H1 (cell line): Measurements from ENCODE around the gene PSME3. TPM values are rescaled to one million over a fixed set of nuclear protein-coding genes. Genes with fewer than 3 reads are reported as not detected.

ENCODE experiments used
- BCL11A ChIP-seq, 2 experiments: IDR thresholded peaks; one replicate each; pipeline ENCODE4 v1.6.1; 2011; ENCODE audit warnings: low read depth in 2 of 2, low read length in 2 of 2, mild to moderate bottlenecking in 2 of 2
- CBX5 ChIP-seq: fragments of 300-800, 300-1000 bp; sonication (generic); IDR thresholded peaks from 2 replicates; pipeline ENCODE4 v1.7.1; 2016; ENCODE audit warnings: antibody characterized with exemption, low read length, low read depth
- CTBP2 ChIP-seq: IDR thresholded peaks from 2 replicates; pipeline ENCODE4 v1.7.0; 2011; ENCODE audit warnings: borderline replicate concordance, mild to moderate bottlenecking, moderate library complexity, mixed read lengths, low read length; ENCODE audit not compliant: insufficient read depth, insufficient read length
- KDM4A ChIP-seq: IDR thresholded peaks from one replicate; pipeline ENCODE4 v1.7.1; 2012; ENCODE audit warnings: low read depth, mild to moderate bottlenecking, moderate library complexity, low read length, inconsistent platforms; ENCODE audit not compliant: severe bottlenecking
- SAP30 ChIP-seq: fragments of 300-600 bp; sonication (generic); IDR thresholded peaks from 2 replicates; pipeline ENCODE4 v1.7.1; 2012; ENCODE audit warnings: low read length, moderate library complexity, mild to moderate bottlenecking, inconsistent platforms; ENCODE audit not compliant: insufficient read depth, insufficient replicate concordance
- SRF ChIP-seq: IDR thresholded peaks from 2 replicates; pipeline ENCODE4 v1.6.1; 2011; ENCODE audit warnings: mild to moderate bottlenecking, low read depth, low read length, moderate library complexity
- ZNF274 ChIP-seq: IDR thresholded peaks from 2 replicates; pipeline ENCODE4 v1.7.0; 2012; ENCODE audit warnings: low read length, borderline replicate concordance; ENCODE audit errors: extremely low read depth
- polyA plus RNA-seq, 7 experiments: library from polyadenylated mRNA; depleted of rRNA in 3 of 7; stranded (reverse) in 5 of 7; unstranded in 2 of 7; fragments of >200 nt in 5 of 7; fragments of 200-250 nt in 2 of 7; gene quantifications; 1 replicate in 5 of 7; 2 replicates in 1 of 7; 4 replicates in 1 of 7; pipeline versions ENCODE4 v1.2.1 to v1.2.3, GENCODE V29; 2011 to 2013; ENCODE audit warnings: missing spikeins in 2 of 7, mixed read lengths in 2 of 7
- total RNA-seq: library from RNA; stranded (reverse); fragmentation: NEBNext Ultra II Directional; extraction: Animal tissue kit (Norgen Biotek cat#: 25700); gene quantifications from 2 replicates; pipeline ENCODE4 v1.2.1, GENCODE V29; 2021
- TF ChIP-seq, protein P1 (sequence below): IDR thresholded peaks from 2 replicates; pipeline ENCODE4 v1.6.1; 2011; ENCODE audit warnings: low read depth, mild to moderate bottlenecking, low read length; ENCODE audit not compliant: insufficient read depth

The PSME3 gene
- total and polyA plus RNA-seq, 2 of the 8 experiments (the other 6 are each of a cell fraction or from before 2014, with no cell fraction given): 149 to 224 TPM

DNA sequence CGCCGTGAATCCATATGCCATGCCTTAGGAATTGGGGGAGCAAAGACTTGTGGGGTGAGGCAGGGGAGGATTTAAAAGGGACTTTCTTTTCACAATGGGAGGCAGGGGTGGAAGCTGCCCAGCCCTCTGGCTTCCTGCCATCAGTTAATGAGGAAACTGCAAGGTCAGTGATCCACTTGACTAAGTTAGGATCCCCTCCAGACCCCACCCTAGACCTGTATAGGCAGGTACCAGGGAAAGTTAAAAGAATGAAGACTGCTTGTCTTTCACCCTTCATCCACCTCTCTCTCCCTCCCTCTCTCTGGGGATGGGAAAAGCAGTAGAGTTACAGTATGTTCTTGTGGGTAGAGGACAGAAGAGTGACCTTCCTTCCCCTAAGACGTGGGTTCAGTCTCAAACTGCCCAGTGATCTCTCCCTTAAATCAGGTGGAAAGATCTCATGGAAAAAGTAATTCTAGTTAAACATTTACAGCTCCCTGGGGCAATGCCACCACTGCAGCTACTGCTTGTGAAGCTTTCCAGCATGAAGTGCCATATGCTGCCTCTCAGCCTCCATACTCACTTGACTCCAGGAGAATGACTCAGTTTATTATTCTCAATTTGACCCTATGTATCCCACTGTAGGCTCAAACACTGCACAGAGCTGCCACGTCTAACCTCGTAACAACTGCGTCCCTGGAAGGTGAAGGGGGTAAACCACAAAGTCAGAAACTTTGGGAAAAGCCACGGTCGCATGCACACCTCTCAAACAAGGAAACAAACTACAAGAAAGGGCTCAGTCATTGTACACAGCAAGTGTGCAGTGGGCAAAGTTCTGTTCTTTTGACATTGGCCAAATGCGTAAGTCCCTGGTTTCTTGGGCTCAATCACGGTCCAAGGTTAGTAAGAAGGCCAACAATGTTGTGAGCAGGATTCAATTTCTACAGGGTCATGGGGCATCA is 35.9 kb upstream of the PSME3 start (continued):
- TF ChIP-seq SRF: no peak
- TF ChIP-seq KDM4A: no peak
- no peak for TF ChIP-seq CTBP2
- TF ChIP-seq BCL11A (IDR thresholded peaks at IDR 0.05; ENCODE audit: low read depth in 2 of 2, low read length in 2 of 2): no peak
- no peak for TF ChIP-seq SAP30
- TF ChIP-seq ZNF274: no peak
- TF ChIP-seq, protein P1, sequence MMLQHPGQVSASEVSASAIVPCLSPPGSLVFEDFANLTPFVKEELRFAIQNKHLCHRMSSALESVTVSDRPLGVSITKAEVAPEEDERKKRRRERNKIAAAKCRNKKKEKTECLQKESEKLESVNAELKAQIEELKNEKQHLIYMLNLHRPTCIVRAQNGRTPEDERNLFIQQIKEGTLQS: no peak
- TF ChIP-seq CBX5: no peak
